KG1 (cell line): ENCODE results near the gene WDR12.
"Not testable (repeated sequence)": the region's sequence is repeated elsewhere in the genome, so short reads cannot be mapped to it uniquely, and the experiment has no call there.

Experiments used
- DNase-seq: peaks from one replicate; lab custom pipeline; 2025; lab: John Stamatoyannopoulos, UW

WDR12 gene

GRCh38 chr2:202911512-202912341 lies at the start of gene WDR12, which contains the start of gene CARF:
WDR12 (minus strand) TSS chr2:202911673; CDS start chr2:202911476, 197 bp downstream.
CARF (plus strand) TSS chr2:202912275; CDS start chr2:202941903, 29,628 bp downstream.
- DNase-seq: peak; percentile 98

- DNase-seq: no peak
These were observed 49.1 kb upstream of the WDR12 start for GRCh38 chr2:202960524-202960923.

DNA sequence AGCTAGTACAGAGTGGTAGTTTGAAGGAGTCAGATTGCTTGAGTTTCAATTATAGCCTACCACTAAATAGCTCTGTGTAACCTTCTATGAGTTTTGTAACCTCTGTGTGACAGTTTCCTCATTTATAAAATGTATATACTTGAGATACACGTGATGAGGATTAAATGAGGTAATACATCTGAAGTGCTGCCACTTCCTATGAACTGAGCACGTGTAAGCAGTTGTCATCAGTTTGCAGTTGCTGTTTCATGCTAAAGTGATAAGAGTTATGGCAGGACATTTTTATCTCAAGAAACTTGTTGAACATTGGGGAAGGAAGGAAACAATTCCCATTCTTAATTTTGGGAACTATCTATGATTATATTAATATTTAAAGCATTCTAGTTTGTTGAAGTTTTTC lies 39.1 kb upstream of the WDR12 start:
- no peak for DNase-seq

DNA sequence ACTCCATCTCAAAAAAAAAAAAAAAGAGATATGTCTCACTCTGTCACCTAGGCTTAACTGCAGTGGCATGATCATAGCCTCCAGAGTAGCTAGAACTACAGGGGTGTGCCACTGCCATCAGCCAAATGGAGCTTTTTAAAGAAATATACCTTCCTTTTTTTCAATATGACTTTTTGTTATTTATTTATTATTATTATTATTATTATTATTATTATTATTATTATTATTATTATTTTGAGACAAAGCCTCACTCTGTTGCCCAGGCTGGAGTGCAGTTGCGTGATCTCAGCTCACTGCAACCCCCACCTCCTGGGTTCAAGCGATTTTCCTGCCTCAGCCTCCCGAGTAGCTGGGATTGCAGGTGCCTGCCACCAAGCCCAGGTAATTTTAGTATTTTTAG lies 37.9 kb upstream of the WDR12 start:
- not testable (repeated sequence) for DNase-seq

GRCh38 chr2:202945497-202945896 lies 34.0 kb upstream of the WDR12 start:
- DNase-seq: no peak

GRCh38 chr2:202944816-202945215 lies 33.3 kb upstream of the WDR12 start:
- no peak for DNase-seq

- no peak for DNase-seq
These were observed 32.9 kb upstream of the WDR12 start for GRCh38 chr2:202944408-202944807.

DNA sequence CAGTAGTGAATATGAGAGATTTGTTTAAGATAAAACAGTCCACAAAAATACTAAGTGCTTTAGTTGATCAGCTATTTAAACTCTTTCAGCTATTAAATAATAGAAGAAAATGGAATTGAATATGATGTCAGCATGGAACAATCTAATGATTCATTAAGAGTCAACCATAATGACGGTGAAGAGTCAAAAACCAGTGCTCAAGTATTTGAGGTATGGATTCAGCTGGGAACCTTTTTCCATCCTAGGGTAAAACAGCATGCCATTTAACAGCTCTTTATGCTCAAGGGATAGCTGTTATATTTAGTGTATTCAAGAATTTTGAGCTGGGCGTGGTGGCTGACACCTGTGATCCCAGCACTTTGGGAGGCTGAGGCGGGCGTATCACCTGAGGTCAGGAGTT lies 30.3 kb upstream of the WDR12 start:
- DNase-seq: no peak

DNA sequence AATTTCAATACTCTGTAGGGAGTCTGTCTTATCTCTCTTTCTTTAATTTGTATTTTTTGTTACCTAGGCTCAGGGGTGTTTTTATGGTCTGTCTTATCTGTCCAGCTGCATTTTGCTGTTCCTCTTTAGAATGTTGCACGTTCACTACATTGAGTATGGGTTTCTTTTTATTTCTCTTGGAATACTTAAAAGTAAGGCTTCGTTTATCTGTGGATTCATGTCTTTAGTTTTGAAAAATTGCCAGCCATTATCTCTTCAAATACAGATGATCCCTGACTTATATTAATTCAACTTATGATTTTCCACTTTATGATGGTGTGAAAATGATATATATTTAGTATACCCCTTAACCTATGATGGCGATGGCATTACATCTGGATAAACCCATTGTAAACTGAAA lies 27.5 kb upstream of the WDR12 start:
- DNase-seq: no peak

DNA sequence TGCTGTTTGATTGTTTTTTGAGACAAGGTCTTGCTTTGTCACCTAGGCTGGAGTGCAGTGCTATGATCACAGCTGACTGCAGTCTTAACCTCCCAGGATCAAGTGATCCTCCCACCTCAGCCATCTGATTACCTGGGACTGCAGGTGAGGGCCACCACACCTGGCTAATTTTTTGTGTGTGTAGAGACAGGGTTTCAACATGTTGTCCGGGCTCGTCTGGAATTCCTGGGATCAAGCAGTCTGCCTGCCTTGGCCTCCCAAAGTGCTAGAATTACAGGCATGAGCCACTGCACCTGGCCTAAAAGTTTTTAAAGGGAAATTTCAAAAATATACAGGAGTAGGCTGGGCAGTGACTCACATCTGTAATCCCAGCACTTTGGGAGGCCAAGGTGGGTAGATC lies 23.0 kb upstream of the WDR12 start:
- no peak for DNase-seq

DNA sequence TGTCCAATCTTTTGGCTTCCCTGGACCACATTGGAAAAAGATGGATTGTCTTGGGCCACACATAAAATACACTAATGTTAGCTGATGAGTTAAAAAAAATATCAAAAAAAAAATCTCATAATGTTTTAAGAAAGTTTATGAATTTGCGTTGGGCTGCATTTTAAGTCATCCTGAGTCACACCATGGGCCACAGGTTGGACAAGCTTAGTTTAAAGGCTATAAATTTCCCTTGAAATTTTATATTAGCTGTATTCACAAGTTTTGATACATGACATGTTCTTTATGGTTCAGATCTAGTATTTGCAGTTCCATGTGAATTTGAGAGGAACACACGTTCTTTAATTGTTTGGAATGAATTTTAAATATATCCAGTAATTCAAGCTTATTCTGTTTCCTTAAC lies 22.5 kb upstream of the WDR12 start:
- DNase-seq: no peak

- no peak for DNase-seq
These were observed 21.7 kb upstream of the WDR12 start for GRCh38 chr2:202933139-202933510.

DNA sequence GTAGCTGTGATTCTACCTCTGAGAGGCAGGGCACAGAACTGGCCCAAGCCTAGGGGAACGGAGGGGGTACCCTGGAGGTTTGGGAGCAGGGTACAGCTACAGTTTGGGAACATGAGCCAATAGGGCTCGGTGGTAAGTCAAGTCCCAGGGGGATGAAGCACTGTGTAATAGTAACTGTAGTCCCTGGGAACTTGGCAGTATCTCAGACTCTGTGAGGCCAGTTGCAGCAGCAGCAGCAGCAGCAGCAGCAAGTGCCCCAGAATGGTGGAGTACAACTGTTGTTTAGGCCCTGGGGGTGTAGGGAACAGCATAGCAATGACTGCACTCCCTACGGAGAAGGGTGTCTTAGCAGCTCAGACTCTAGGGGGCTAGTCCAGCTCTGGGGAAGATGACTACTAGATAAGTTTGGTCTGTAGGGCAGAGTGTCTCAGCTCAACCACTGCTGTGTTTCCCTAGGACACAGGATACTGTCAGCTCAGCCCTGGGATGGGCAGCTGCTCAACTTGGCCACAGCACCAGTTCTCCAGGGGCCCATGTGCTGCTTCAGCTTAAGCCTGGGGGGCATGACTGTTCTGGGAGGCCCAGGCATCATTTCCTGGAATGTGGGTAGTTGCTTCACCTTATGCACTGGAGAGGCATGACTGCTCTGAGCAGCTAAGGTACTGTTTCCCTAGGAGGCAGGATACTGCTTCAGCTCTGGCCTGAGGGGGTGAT lies 21.1 kb upstream of the WDR12 start:
- no peak for DNase-seq

GRCh38 chr2:202918860-202919259 lies 7.4 kb upstream of the WDR12 start:
- no peak for DNase-seq

- peak; percentile 7 for DNase-seq
These were observed 1.1 kb upstream of the WDR12 start for GRCh38 chr2:202912342-202913201.

DNA sequence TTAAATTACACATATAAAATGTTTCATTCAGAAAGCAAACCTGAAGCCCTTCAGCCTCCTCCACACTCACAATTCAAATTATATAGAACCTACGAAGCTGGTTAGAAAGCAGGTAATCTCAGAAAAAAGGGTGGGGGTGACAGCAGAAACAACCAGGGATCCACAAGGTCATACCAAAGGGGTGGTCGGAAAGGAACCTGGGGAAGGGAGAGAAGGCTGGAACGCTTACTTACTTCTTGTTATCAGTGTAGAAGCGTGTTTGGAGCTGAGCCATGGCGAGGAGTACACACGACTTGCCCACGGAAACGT lies 316 bp downstream of the WDR12 start:
- DNase-seq: no peak

DNA sequence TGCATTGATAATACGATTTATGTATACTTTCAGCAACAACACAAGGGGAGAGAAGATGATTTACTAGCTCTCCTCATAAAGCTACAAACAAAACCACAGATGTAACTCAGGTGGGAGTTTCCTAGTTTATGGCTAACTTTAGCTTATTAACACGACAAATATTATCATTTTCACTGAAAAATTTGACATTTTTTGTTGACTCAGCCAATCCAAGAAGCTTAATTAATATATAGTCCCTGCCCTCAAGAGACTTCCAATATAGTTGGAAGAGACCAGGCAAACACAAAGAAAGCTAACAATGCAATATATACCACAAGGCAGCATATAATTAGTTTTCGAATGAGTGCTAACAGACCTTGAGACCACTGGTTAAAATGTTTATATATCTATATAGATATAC lies 775 bp downstream of the WDR12 start:
- no peak for DNase-seq

DNA sequence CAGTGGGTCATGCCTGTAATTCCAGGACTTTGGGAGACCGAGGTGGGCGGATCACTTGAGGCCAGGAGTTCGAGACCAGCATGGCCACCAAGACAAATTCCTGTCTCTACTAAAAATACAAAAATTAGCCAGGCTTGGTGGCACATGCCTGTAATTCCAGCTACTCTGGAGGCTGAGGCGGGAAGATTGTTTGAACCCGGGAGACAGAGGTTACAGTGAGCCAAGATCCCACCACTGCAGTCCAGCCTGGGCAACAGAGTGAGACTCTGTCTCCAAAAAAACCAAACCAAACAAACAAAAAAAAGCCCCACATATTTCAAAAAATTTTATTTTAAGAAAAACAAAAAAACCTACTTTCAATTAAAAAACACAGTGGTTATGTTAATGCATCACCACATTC lies 1.2 kb downstream of the WDR12 start:
- not testable (repeated sequence) for DNase-seq

DNA sequence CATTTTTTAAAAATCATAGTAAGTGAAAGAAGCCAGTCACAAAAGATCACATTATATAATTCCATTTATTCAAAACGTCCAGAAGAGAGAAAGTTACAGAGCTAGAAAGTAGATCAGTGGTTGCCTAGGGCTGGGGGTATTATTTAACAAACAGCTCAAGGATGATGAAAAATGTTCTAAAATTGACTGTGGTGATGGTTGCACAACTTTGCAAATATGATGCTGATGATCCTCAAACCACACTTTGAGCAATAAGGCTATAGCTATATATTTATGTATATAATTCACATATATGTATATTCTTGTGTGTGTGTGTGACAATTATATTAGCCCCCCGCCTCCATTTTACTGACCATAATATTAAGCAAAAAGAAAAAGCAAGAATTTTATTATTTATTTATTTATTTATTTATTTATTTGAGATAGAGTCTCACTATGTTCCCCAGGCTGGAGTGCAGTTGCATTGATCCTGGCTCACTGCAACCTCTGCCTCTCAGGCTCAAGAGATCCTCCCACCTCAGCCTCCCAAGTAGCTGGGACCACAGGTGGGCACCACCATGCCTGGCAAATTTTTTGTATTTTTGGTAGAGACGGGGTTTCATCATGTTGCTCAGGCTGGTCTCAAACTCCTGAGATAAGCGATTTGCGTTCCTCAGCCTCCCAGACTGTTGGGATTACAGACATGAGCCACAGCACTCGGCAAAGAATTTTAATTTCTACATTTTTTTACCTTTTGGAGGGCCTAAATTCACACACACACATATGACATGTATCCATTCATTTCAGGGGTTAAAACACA lies 1.9 kb downstream of the WDR12 start:
- no peak for DNase-seq

DNA sequence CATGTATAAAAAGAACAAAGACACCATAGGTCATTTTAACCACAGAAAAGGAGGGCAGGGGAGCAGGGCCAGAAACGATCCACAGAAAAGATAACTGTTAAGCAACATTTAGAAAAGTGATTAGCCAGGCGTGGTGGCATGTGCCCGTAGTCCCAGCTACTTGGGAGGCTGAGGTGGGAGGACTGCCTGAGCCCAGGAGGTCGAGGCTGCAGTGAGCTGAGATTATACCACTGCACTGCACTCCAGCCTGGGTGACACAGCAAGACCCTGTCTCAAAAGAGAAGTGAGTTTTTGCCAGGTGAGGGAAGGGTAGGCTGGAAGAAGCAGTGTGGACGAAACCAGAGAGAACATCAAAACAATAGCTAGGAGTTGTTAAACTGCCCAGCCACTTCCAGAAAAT lies 3.3 kb downstream of the WDR12 start:
- no peak for DNase-seq

DNA sequence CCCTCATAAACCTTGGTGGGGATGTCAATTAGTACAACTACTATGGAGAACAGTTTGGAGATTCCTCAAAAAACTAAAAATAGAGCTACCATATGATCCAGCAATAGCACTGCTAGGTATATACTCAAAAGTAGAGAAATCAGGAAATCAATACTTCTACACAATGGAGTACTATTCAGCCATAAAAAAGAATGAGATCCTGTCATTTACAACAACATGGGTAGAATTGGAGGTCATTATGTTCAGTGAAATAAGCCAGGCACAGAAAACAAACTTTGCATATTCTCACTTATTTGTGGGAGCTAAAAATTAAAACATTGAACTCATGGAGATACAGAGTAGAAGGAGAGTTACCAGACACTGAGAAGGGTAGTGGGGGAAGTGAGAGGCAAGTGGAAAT lies 6.0 kb downstream of the WDR12 start:
- not testable (repeated sequence) for DNase-seq

DNA sequence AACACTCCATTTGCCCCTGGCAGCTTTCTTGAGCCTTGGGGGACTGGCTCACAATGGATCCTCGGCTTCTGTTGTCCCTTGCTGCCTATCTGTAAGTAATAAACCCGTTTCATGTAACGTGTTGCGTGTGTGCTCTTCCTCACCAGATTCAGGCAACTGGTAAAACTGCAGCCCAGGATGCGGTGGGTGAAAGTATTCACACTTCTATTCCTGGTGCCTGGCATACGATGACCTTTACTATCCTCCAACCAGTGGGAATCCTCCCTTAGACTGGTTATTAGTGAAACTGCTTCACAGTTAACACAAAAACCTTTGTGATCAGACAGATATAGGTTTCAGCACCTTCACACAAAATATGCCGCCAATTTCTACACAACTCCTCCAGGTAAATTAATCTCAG lies 26.3 kb downstream of the WDR12 start:
- no peak for DNase-seq
